PC-3 (cell line): ENCODE data around the gene FBXL7. TPM values are rescaled to one million over a fixed set of nuclear protein-coding genes. Genes with fewer than 3 reads are reported as not detected.

Experiments
- ATAC-seq: fragments of 200-7000 bp; cut with Tn5 transposase; 2 replicates; pipeline ENCODE4 v1.9.1; 2020; ENCODE audit warnings: mild to moderate bottlenecking, moderate library complexity
- BruUV-seq: library from RNA; stranded (reverse); fragments of 400-500 nt; replicated peaks from 2 replicates; lab custom pipeline; 2021; lab: Mats Ljungman, UMichigan
- CTCF ChIA-PET: fragments of 300-600 bp; sonication (Branson Sonifier 250); formaldehyde crosslinking; loops from one replicate; lab custom pipeline; 2022; ENCODE audit warnings: antibody characterized with exemption; lab: Charles Lee
- POLR2A ChIA-PET: fragments of 300-600 bp; sonication (Branson Sonifier 250); formaldehyde crosslinking; loops from one replicate; lab custom pipeline; 2022; ENCODE audit warnings: antibody characterized with exemption; ENCODE audit not compliant: unreplicated experiment; lab: Charles Lee
- DNase-seq: peaks from one replicate; pipeline ENCODE4 v3.0.0-alpha.2; 2015
- H2AFZ ChIP-seq: fragments of 300-600 bp; sonication (generic); 2 replicates; pipeline ENCODE4 v1.6.0; 2016; ENCODE audit warnings: antibody characterized with exemption, low read length
- H3F3A ChIP-seq: fragments of 300-600 bp; sonication (generic); one replicate; pipeline ENCODE4 v1.6.0; 2017; ENCODE audit warnings: antibody characterized with exemption, low read length, control low read depth, mild to moderate bottlenecking; ENCODE audit not compliant: unreplicated experiment
- H3K27ac ChIP-seq: fragments of 300-600 bp; sonication (generic); 2 replicates; pipeline ENCODE4 v1.5.1; 2016; ENCODE audit warnings: mild to moderate bottlenecking, low read length
- H3K27me3 ChIP-seq: fragments of 300-600 bp; sonication (generic); 2 replicates; pipeline ENCODE4 v1.6.1; 2016; ENCODE audit warnings: low read length, mixed read lengths
- H3K36me3 ChIP-seq: fragments of 300-600 bp; sonication (generic); 2 replicates; pipeline ENCODE4 v1.6.1; 2016; ENCODE audit warnings: low read depth, mixed run types, low read length, mixed read lengths
- H3K4me1 ChIP-seq: fragments of 300-600 bp; sonication (generic); 2 replicates; pipeline ENCODE4 v1.5.1; 2016; ENCODE audit warnings: low read length; ENCODE audit not compliant: insufficient read depth
- H3K4me2 ChIP-seq: fragments of 300-600 bp; sonication (generic); 2 replicates; pipeline ENCODE4 v1.6.0; 2016; ENCODE audit warnings: low read length
- H3K4me3 ChIP-seq: fragments of 300-600 bp; sonication (generic); 2 replicates; pipeline ENCODE4 v1.5.1; 2016; ENCODE audit warnings: mild to moderate bottlenecking, low read length, mixed read lengths
- H3K79me2 ChIP-seq: fragments of 300-600 bp; sonication (generic); 2 replicates; pipeline ENCODE4 v1.6.1; 2017; ENCODE audit warnings: low read length, mixed read lengths
- H3K9ac ChIP-seq: fragments of 300-600 bp; sonication (generic); 2 replicates; pipeline ENCODE4 v1.6.0; 2016; ENCODE audit warnings: mild to moderate bottlenecking, low read length
- H3K9me2 ChIP-seq: fragments of 300-600 bp; sonication (generic); replicated peaks from 2 replicates; pipeline ENCODE4 v1.6.1; 2016; ENCODE audit warnings: mixed run types, low read length, mixed read lengths
- H3K9me3 ChIP-seq: fragments of 300-600 bp; sonication (generic); 2 replicates; pipeline ENCODE4 v1.6.1; 2016; ENCODE audit warnings: low read length, mixed read lengths
- H4K20me1 ChIP-seq: fragments of 300-600 bp; sonication (generic); 2 replicates; pipeline ENCODE4 v1.6.1; 2016; ENCODE audit warnings: low read length, mixed read lengths
- CTCF ChIP-seq: fragments of 300-600 bp; sonication (generic); conservative IDR thresholded peaks from 2 replicates; pipeline ENCODE4 v1.5.1; 2017; ENCODE audit warnings: antibody characterized with exemption, low read depth, mild to moderate bottlenecking, low read length
- EZH2 ChIP-seq: fragments of 300-600 bp; sonication (generic); IDR thresholded peaks from one replicate; pipeline ENCODE4 v1.6.1; 2017; ENCODE audit warnings: antibody characterized with exemption, mild to moderate bottlenecking, low read length; ENCODE audit not compliant: unreplicated experiment
- EZH2phosphoT487 ChIP-seq: fragments of 300-600 bp; sonication (generic); IDR thresholded peaks from 2 replicates; pipeline ENCODE4 v1.6.1; 2018; ENCODE audit warnings: mild to moderate bottlenecking, antibody characterized with exemption, low read length, borderline replicate concordance
- intact Hi-C: fragments of 100-400 bp; cut with micrococcal nuclease; formaldehyde crosslinking; loops from 2 replicates; pipeline ENCODE4 v1.9.0; 2023
- total RNA-seq: library from RNA; depleted of rRNA; stranded (reverse); fragments of >200 nt; gene quantifications from 2 replicates; pipeline ENCODE4 v1.2.3, GENCODE V29; 2014

The FBXL7 gene
- total RNA-seq, 1 experiment from 2014 or later: 0.18 TPM

GRCh38 chr5:15737871-15738664 lies 238.1 kb downstream of the FBXL7 start:
- no peak for ATAC-seq
- no peaks in the 10 kb centered on the region for H4K20me1 ChIP-seq
- no peak for TF ChIP-seq EZH2phosphoT487
- no peak for TF ChIP-seq EZH2
- TF ChIP-seq CTCF: no peak

GRCh38 chr5:15740383-15740782 lies 240.4 kb downstream of the FBXL7 start:
- Histone ChIP-seq H3K79me2 (no peaks in the 10 kb centered on the region), H3K36me3 (no peaks in the 10 kb centered on the region), H3K4me3 (no peak overlapping the region), H3F3A (no peaks in the 10 kb centered on the region), H3K27ac (no peak overlapping the region), H3K9ac (no peak overlapping the region), H3K4me2 (no peak overlapping the region), H3K9me2 (no peaks in the 10 kb centered on the region), H3K4me1 (no peaks in the 10 kb centered on the region), H3K9me3 (peaks cover 25% of the 10 kb centered on the region), H2AFZ (no peak overlapping the region), H4K20me1 (no peaks in the 10 kb centered on the region), H3K27me3 (no peaks in the 10 kb centered on the region)
- intact Hi-C loops: no loop called here
- DNase-seq (no peak), ATAC-seq (no peak)
- ChIA-PET POLR2A (no interaction called here), CTCF (no interaction called here)
- TF ChIP-seq EZH2: no peak
- no peak for TF ChIP-seq CTCF
- BruUV-seq: no TSS peak

More at GRCh38 chr5:15737871-15738664, 238.1 kb downstream of the FBXL7 start:
- no peak for DNase-seq
- intact Hi-C loops: no loop called here
- H3F3A ChIP-seq: no peaks in the 10 kb centered on the region
- no peaks in the 10 kb centered on the region for H3K9me2 ChIP-seq
- H3K4me1 ChIP-seq: no peaks in the 10 kb centered on the region
- H3K27me3 ChIP-seq: no peaks in the 10 kb centered on the region
- ChIA-PET CTCF (no interaction called here), POLR2A (no interaction called here)
- no TSS peak for BruUV-seq
- no peak overlapping the region for H3K9ac ChIP-seq
- H3K27ac ChIP-seq: no peak overlapping the region
- H3K9me3 ChIP-seq: peaks cover 28% of the 10 kb centered on the region
- no peak overlapping the region for H2AFZ ChIP-seq
- H3K79me2 ChIP-seq: no peaks in the 10 kb centered on the region
- H3K4me2 ChIP-seq: no peak overlapping the region
- H3K4me3 ChIP-seq: no peak overlapping the region
- no peaks in the 10 kb centered on the region for H3K36me3 ChIP-seq

GRCh38 chr5:15741591-15741990 lies 241.6 kb downstream of the FBXL7 start:
- no peaks in the 10 kb centered on the region for H3K9me2 ChIP-seq
- no peaks in the 10 kb centered on the region for H3K27me3 ChIP-seq
- no peak overlapping the region for H3K27ac ChIP-seq
- no peaks in the 10 kb centered on the region for H3K4me1 ChIP-seq
- peaks cover 17% of the 10 kb centered on the region for H3K9me3 ChIP-seq
- H3K9ac ChIP-seq: no peak overlapping the region
- no TSS peak for BruUV-seq
- H3K4me3 ChIP-seq: no peak overlapping the region
- TF ChIP-seq CTCF: no peak
- no peaks in the 10 kb centered on the region for H3K36me3 ChIP-seq
- no peaks in the 10 kb centered on the region for H3F3A ChIP-seq
- intact Hi-C loops: no loop called here
- H4K20me1 ChIP-seq: no peaks in the 10 kb centered on the region
- POLR2A ChIA-PET: no interaction called here
- ATAC-seq (no peak), DNase-seq (no peak)
- CTCF ChIA-PET: no interaction called here
- H3K4me2 ChIP-seq: no peak overlapping the region
- no peak overlapping the region for H2AFZ ChIP-seq
- H3K79me2 ChIP-seq: no peaks in the 10 kb centered on the region
